Neural crest cell (in vitro differentiated cells): ENCODE measurements around the gene VGLL4. TPM values are rescaled to one million over a fixed set of nuclear protein-coding genes. Genes with fewer than 3 reads are reported as not detected.

Source experiments
- DNase-seq: peaks from one replicate; pipeline ENCODE4 v3.0.0; 2021; ENCODE audit warnings: low read depth, mixed read lengths, low spot score
- H3K27ac Mint-ChIP-seq: one replicate; pipeline ENCODE4 v1.8.0; 2021; ENCODE audit warnings: mild to moderate bottlenecking, mixed read lengths; ENCODE audit not compliant: unreplicated experiment
- H3K27me3 Mint-ChIP-seq: 2 replicates; pipeline ENCODE4 v1.8.0; 2021; ENCODE audit warnings: low read depth, mild to moderate bottlenecking, mixed read lengths
- H3K36me3 Mint-ChIP-seq: 2 replicates; pipeline ENCODE4 v1.8.0; 2021; ENCODE audit warnings: low read depth, mild to moderate bottlenecking, mixed read lengths
- H3K4me1 Mint-ChIP-seq: 2 replicates; pipeline ENCODE4 v1.8.0; 2021; ENCODE audit warnings: mixed read lengths
- H3K4me3 Mint-ChIP-seq: one replicate; pipeline ENCODE4 v1.8.0; 2021; ENCODE audit warnings: mild to moderate bottlenecking, mixed read lengths
- H3K9me3 Mint-ChIP-seq: 2 replicates; pipeline ENCODE4 v1.8.0; 2021; ENCODE audit warnings: mixed read lengths
- CTCF ChIP-seq: fragments of 200-600 bp; sonication (generic); conservative IDR thresholded peaks from 2 replicates; pipeline ENCODE4 v1.5.0; 2021; ENCODE audit warnings: antibody characterized with exemption, mild to moderate bottlenecking
- total RNA-seq: library from RNA; stranded (reverse); gene quantifications from 2 replicates; pipeline ENCODE4 v1.2.1, GENCODE V29; 2021

VGLL4 gene
- total RNA-seq, 1 donor from 2014 or later: 82.8 TPM

GRCh38 chr3:11613319-11613718 lies 30.4 kb downstream of the VGLL4 start:
- Mint-ChIP-seq H3K9me3 (no peaks in the 10 kb centered on the region), H3K27me3 (no peaks in the 10 kb centered on the region), H3K27ac (no peak overlapping the region), H3K4me3 (peak overlapping the region; percentile 27), H3K36me3 (no peaks in the 10 kb centered on the region), H3K4me1 (peaks cover 96% of the 10 kb centered on the region)
- TF ChIP-seq CTCF: no peak
- DNase-seq: no peak

- Mint-ChIP-seq H3K27me3 (no peaks in the 10 kb centered on the region), H3K9me3 (no peaks in the 10 kb centered on the region), H3K4me1 (peaks cover 96% of the 10 kb centered on the region), H3K4me3 (peak overlapping the region; percentile 64), H3K27ac (peak overlapping the region; percentile 64), H3K36me3 (no peaks in the 10 kb centered on the region)
- TF ChIP-seq CTCF: no peak
- DNase-seq: no peak
Observed at GRCh38 chr3:11612515-11613188, 31.1 kb downstream of the VGLL4 start.

- no peak for DNase-seq
- H3K27ac Mint-ChIP-seq: peak overlapping the region; percentile 96
- no peaks in the 10 kb centered on the region for H3K27me3 Mint-ChIP-seq
- H3K4me1 Mint-ChIP-seq: peaks cover 95% of the 10 kb centered on the region
- no peaks in the 10 kb centered on the region for H3K9me3 Mint-ChIP-seq
- H3K36me3 Mint-ChIP-seq: peaks cover 5% of the 10 kb centered on the region
- no peak for TF ChIP-seq CTCF
- H3K4me3 Mint-ChIP-seq: peak overlapping the region; percentile 87
Observed at GRCh38 chr3:11611341-11611799, 32.3 kb downstream of the VGLL4 start.

- H3K4me1 Mint-ChIP-seq: peaks cover 95% of the 10 kb centered on the region
- H3K27ac Mint-ChIP-seq: peak overlapping the region; percentile 96
- H3K9me3 Mint-ChIP-seq: no peaks in the 10 kb centered on the region
- peaks cover 5% of the 10 kb centered on the region for H3K36me3 Mint-ChIP-seq
- peak overlapping the region; percentile 87 for H3K4me3 Mint-ChIP-seq
- no peaks in the 10 kb centered on the region for H3K27me3 Mint-ChIP-seq
- DNase-seq: no peak
- TF ChIP-seq CTCF: no peak
Observed at GRCh38 chr3:11610700-11611275, 32.9 kb downstream of the VGLL4 start.

- Mint-ChIP-seq H3K4me3 (peak overlapping the region; percentile 87), H3K4me1 (peaks cover 95% of the 10 kb centered on the region)
- DNase-seq: peak; percentile 69
Observed at GRCh38 chr3:11610044-11610671, 33.6 kb downstream of the VGLL4 start.

More at GRCh38 chr3:11610044-11610671, 33.6 kb downstream of the VGLL4 start:
- no peak for TF ChIP-seq CTCF
- Mint-ChIP-seq H3K36me3 (peaks cover 5% of the 10 kb centered on the region), H3K9me3 (no peaks in the 10 kb centered on the region), H3K27me3 (no peaks in the 10 kb centered on the region), H3K27ac (peak overlapping the region; percentile 96)
